HG02943 (cell line): ENCODE measurements around the gene AP3S2.

Source experiments
- ATAC-seq: cut with Tn5 transposase; IDR thresholded peaks from one replicate; pipeline ENCODE4 v1.9.1; 2021; ENCODE audit warnings: mild to moderate bottlenecking, low read depth, moderate library complexity; ENCODE audit not compliant: unreplicated experiment

AP3S2 gene

DNA sequence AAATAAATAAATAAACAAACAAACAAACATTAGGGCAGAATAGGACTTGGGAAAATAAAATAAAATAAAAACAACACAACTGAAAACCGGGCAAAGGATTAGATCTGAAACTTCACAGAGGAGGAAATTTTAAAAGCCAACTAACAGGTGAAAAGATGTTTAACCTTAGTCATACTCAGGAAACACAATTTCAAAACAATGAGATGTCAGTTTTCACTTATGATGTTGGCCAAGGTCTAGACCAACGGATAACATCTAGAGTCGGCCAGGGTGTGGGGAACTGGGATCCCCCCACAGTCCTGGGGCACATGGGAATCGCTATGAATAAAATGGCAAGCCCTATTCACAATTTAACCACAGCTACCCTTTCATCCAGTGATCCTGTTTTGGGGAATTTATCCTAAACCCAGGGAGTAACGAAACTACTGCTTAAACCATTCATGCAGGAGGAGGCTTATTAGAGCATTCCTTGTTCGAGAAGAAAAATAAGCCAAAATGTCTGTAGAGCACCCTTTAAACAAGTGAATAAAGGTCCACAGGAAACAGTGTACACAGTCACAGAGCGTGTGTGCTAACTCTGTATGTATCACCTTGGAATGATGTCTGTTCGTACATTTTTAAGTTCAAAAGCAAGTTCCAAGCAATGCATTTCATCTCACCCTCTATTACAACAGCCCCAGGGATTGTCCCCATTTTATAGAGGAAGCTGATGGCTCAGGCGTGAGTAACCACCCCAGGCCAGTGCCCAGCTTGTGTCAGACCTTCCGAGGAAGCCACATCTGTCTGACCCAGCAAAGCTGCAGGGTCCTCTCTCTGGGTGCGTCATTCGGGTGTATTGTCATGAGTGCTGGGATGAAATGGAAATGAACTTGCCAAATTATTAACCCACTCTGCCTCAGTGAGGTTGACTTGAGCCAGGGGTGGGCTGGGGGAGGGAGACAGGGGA is 72.9 kb downstream of the AP3S2 start:
- no peak for ATAC-seq

DNA sequence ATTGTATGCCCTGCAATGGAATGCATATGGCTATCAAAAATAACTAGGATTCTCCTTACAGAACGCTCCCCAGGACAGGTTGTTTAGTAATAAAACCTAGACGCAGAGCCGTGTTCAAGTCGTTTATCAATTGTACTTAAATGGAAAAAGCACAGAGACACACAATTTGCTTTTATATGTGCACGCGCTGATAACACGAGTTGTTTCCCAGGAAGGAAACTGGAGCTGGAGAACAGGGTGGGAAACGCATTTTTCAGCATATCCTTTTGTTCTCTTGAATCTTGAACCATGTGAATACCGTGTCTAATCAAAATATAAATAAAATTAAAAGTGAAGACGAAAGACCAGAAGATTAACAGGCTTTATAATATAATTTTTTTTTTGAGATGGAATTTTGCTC is 75.5 kb downstream of the AP3S2 start:
- ATAC-seq, result no peak

DNA sequence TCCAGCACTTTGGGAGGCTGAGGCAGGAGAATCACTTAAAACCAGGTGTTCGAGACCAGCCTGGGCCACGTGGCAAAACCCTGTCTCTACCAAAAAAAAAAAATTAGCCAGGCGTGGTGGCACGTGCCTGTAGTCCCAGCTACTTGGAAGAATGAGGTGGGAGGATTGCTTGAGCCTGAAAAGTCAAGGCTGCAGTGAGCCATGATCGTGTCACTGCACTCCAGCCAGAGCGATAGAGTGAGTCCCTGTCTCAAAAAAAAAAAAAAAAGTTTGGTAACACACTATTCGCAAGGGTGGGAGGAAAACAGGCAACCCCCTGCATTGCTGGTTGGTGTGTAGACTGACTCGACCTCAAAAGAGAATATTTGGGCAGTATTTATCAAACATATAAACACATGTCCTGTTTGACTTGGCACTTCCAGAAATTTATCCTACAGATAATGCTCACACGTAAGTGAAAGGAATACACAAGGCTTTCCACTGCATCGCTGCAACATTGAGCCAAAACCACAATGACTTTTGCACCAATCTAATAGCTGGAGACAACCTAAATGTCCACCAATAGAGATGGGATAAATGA is 76.0 kb downstream of the AP3S2 start:
- no peak for ATAC-seq

DNA sequence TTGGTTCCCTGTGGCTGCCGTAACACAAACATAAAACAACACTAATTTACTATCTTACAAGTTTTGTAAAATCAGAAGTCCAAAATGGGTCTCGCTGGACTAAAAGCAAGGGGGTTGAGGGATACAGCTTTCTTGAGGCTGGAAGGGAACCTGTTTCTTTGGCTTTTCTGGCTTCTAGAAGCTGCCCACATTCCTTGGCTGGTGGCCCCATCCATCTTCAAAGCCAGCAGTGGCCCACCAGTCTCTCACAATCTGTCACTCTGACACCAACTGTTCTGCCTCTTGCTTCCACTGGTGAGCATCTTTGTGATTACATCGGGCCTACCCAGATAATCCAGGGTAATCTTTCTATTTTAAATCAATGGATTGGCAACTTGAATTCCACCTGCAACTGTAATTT is 78.0 kb downstream of the AP3S2 start:
- no peak for ATAC-seq

GRCh38 chr15:89814112-89814742 is 79.6 kb downstream of the AP3S2 start:
- ATAC-seq, result no peak

DNA sequence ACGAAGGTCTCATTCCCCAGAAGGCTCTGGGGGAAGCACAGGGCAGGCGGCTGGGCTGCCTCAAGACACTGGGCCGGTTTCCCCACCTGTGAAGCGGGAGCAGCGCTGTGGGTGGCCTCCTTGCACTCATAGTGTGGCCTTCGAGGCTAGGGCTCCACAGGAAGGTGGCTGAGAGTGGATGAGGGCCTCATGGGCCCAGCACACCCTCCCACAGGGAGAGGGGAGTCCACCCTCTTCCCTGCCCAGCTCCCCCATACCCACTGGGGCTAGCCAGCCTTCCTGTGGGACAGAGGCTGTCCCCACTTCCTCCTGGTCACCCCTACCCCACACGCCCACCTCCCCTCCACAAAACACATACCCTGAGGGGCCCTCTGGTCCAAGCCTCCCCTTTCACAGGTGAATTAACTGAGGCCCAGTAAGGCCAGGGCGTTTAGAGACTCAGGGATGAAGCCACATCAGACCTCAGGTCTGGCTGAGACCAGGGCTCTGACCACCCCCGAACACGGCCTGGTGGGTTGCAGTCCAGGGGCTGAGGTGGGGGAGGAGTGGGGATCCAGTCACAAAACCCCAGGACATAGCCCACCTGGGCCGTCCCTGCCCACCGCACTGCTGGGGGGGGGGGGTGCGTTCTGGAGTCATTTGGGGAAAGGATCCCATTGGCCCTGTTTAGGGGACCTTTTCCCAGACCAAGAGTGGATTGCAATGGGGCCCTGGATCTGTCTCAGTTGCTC is 80.2 kb downstream of the AP3S2 start:
- no peak for ATAC-seq

GRCh38 chr15:89812847-89813320 is 80.9 kb downstream of the AP3S2 start:
- ATAC-seq, result no peak

GRCh38 chr15:89812011-89812846 is 81.6 kb downstream of the AP3S2 start:
- no peak for ATAC-seq

DNA sequence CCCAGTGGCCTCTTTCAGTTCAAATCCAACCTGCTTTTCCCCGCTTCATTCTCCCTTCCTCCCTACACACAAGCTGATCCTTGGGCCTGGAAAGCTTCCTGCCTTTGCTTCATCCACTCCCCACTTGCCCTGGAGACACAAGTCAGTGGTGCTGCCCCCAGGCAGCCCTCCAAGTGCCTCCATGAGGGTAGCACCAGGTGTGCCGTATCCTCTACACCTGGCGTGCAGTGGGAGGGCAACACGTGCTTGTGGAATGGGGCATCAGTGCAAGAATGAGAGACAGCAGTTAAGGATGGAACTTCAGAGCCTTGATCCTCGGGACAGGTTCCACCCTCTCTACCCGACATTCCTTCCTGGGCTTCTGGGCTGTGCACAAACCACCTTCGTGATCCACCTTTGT is 83.0 kb downstream of the AP3S2 start:
- ATAC-seq, result no peak

- no peak for ATAC-seq
These were observed 84.0 kb downstream of the AP3S2 start for GRCh38 chr15:89809787-89810148.

GRCh38 chr15:89809093-89809786 is 84.6 kb downstream of the AP3S2 start:
- no peak for ATAC-seq

- ATAC-seq, result no peak
These were observed 85.5 kb downstream of the AP3S2 start for GRCh38 chr15:89808160-89808870.

- ATAC-seq, result no peak
These were observed 86.1 kb downstream of the AP3S2 start for GRCh38 chr15:89807689-89808088.

GRCh38 chr15:89806559-89807550 is 86.9 kb downstream of the AP3S2 start:
- no peak for ATAC-seq

DNA sequence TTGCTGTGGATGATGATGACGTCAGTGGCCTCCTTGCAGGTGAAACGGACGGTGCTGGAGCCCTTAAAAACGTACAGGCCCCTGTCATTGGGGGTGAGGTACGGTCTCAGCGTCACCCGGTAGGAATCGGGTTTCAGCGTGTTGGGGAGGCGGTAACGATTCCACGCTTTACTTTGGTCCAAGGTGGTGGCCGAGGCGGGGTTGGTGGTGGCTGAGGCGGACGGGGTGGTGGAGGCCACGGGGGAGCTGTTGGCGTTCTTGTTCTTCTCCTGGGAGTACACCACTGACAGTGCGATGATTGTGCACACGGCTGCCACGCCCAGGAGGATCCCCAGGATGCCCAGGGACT is 87.6 kb downstream of the AP3S2 start:
- no peak for ATAC-seq

DNA sequence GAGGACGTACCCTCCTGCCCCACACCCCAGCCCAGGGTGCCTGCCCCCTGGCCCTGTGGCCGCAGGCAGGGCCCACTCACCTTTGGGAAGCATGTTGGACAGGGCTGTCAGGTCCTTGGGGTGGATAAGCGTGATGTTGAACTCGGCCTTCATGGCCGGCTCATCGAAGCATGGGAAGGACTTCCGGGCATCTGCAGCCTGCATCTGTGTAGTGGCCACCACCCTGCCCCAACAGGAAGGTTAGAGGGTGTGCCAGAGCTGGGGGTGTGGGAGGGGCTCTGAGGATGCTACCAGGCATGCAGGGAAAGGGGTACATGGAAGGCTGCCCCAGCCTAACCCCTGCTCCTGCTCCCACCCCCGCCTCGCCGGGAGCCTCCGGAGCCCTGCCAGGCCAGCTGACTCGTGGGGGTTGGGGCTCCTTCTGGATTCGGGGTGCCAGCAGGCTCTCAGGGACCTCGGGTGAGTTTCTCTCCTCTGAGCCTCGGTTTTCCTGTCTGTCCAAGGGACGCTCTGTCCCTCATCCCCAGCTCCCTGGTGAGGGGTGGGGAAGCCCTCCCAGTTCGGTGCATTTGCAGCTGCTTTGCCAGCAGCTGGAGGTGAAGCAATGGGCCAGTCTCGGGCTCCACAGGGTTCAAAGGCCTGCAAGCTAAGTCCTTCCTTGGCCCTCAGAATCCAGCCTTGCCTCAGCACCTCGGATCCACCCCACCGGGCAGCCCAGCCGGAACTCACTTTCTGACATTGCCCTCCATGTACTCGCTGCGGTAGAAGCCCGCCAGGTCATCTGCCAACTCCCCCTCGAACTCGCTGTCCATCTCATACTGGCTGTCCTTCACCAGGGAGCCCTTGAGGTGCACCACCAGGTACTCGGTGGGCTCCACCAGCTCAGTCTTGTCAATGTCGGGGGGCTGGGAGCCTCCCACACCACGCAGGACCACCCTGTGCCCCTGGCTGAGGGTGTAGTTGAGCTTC is 88.3 kb downstream of the AP3S2 start:
- no peak for ATAC-seq
